ENCODE data around the gene MTG2. TPM values are rescaled to one million over a fixed set of nuclear protein-coding genes. Genes with fewer than 3 reads are reported as not detected.
A peak's percentile ranks its signal among the peaks of the same experiment; 100 is the strongest.

The MTG2 gene
- total and polyA plus RNA-seq, 2 of the 13 experiments (the other 11 are each of a cell fraction or from before 2014, with no cell fraction given): 20.4 to 37.8 TPM

DNA sequence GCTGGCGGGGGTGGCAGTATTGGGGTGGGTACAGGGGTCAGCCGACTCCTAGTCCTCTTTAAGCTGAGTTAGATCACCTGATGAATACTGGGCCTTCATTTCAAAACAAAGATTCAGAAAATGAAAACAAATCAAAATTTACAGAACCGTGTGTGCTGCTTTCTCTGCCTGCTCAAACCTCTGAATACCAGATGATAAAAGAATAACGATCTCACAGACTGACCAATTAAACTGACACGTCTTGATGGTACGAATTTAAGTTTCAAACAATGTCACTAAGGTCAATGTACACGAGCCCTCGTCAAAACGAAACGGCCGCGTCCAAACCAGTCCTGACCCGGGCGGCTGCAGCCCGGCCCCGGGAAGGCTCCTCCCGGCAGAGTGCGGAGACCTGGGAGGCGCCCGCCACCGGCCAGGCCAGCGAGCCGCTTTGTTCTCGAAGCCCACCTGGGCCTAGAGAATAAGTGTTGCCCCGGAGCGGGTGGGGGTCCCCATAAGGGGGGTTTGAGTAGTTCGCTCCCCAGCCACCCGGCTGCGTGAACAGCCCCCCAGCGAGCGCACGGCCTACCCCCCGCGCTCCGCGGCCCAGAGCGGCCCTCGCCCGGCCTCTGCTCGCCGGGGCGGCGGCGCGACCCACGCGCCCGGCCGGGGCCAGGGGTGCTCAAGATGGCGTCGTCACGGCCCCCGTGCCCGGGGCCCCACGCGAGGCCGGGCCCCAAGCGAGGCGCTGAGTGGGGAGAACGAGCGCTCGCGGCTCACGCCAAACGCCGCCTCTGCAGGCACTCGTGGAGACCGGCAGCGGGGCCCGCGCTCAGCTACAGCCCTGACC, 40.4 kb upstream of the MTG2 start (continued):
- TF ChIP-seq U2AF2 (IDR thresholded peaks at IDR 0.05; ENCODE audit: low read depth, low read length) (no peak), ZNF776 (CRISPR knock-in tag; IDR thresholded peaks at IDR 0.05) (no peak; the same call in 1 of the 2 replicates), AHR (CRISPR knock-in tag; IDR thresholded peaks at IDR 0.05) (no peak), ZC3H4 (CRISPR knock-in tag; IDR thresholded peaks at IDR 0.05; ENCODE audit: borderline replicate concordance) (no peak), CAMTA2 (CRISPR knock-in tag; IDR thresholded peaks at IDR 0.05; ENCODE audit: borderline replicate concordance) (0 out of 2 replicates have a peak, but pooled peaks have one; percentile 26), ISX (CRISPR knock-in tag; conservative IDR thresholded peaks at IDR 0.05) (no peak; the same call in 1 of the 2 replicates), ZNF234 (CRISPR knock-in tag; conservative IDR thresholded peaks at IDR 0.05) (peak; percentile 84; the same call in 1 of the 2 replicates), FOXK1 (CRISPR knock-in tag; IDR thresholded peaks at IDR 0.05; ENCODE audit: borderline replicate concordance, low read depth) (no peak), PHF21A (CRISPR knock-in tag; IDR thresholded peaks at IDR 0.05) (0 out of 2 replicates have a peak, but pooled peaks have one; percentile 20), NFE2L1 (CRISPR knock-in tag; IDR thresholded peaks at IDR 0.05; ENCODE audit: borderline replicate concordance) (0 out of 2 replicates have a peak, but pooled peaks have one; percentile 48), ZEB1 (IDR thresholded peaks at IDR 0.05; ENCODE audit: insufficient replicate concordance, low read depth) (peak; percentile 43), NFIB (CRISPR knock-in tag; IDR thresholded peaks at IDR 0.05; ENCODE audit: borderline replicate concordance) (no peak), TEAD3 (CRISPR knock-in tag; optimal IDR thresholded peaks at IDR 0.05; ENCODE audit: borderline replicate concordance) (no peak)
- TF ChIP-seq, protein P1, sequence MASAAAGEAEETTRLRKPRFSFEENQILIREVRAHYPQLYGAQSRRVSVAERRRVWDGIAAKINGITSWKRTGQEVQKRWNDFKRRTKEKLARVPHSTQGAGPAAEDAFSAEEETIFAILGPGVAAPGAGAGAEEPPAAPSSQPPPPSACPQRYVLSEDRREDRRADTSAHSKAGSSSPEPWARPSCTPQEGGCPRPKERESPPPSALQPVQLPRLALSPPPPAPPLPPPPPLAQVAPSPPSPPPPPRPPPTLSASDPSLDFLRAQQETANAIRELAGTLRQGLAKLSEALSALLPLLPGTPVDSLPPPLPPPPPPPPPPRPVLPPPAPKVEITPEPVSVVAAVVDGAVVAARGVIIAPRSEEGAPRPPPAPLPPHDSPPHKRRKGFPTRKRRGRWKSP (CRISPR knock-in tag; IDR thresholded peaks at IDR 0.05): peak; percentile 19
- TF ChIP-seq, protein P2, sequence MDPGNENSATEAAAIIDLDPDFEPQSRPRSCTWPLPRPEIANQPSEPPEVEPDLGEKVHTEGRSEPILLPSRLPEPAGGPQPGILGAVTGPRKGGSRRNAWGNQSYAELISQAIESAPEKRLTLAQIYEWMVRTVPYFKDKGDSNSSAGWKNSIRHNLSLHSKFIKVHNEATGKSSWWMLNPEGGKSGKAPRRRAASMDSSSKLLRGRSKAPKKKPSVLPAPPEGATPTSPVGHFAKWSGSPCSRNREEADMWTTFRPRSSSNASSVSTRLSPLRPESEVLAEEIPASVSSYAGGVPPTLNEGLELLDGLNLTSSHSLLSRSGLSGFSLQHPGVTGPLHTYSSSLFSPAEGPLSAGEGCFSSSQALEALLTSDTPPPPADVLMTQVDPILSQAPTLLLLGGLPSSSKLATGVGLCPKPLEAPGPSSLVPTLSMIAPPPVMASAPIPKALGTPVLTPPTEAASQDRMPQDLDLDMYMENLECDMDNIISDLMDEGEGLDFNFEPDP (CRISPR knock-in tag; conservative IDR thresholded peaks at IDR 0.05): 0 out of 2 replicates have a peak, but pooled peaks have one; percentile 91
- TF ChIP-seq, protein P3, sequence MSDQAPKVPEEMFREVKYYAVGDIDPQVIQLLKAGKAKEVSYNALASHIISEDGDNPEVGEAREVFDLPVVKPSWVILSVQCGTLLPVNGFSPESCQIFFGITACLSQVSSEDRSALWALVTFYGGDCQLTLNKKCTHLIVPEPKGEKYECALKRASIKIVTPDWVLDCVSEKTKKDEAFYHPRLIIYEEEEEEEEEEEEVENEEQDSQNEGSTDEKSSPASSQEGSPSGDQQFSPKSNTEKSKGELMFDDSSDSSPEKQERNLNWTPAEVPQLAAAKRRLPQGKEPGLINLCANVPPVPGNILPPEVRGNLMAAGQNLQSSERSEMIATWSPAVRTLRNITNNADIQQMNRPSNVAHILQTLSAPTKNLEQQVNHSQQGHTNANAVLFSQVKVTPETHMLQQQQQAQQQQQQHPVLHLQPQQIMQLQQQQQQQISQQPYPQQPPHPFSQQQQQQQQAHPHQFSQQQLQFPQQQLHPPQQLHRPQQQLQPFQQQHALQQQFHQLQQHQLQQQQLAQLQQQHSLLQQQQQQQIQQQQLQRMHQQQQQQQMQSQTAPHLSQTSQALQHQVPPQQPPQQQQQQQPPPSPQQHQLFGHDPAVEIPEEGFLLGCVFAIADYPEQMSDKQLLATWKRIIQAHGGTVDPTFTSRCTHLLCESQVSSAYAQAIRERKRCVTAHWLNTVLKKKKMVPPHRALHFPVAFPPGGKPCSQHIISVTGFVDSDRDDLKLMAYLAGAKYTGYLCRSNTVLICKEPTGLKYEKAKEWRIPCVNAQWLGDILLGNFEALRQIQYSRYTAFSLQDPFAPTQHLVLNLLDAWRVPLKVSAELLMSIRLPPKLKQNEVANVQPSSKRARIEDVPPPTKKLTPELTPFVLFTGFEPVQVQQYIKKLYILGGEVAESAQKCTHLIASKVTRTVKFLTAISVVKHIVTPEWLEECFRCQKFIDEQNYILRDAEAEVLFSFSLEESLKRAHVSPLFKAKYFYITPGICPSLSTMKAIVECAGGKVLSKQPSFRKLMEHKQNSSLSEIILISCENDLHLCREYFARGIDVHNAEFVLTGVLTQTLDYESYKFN (CRISPR knock-in tag; conservative IDR thresholded peaks at IDR 0.05): peak; percentile 23; the same call in 1 of the 2 replicates
- TF ChIP-seq, protein P4, sequence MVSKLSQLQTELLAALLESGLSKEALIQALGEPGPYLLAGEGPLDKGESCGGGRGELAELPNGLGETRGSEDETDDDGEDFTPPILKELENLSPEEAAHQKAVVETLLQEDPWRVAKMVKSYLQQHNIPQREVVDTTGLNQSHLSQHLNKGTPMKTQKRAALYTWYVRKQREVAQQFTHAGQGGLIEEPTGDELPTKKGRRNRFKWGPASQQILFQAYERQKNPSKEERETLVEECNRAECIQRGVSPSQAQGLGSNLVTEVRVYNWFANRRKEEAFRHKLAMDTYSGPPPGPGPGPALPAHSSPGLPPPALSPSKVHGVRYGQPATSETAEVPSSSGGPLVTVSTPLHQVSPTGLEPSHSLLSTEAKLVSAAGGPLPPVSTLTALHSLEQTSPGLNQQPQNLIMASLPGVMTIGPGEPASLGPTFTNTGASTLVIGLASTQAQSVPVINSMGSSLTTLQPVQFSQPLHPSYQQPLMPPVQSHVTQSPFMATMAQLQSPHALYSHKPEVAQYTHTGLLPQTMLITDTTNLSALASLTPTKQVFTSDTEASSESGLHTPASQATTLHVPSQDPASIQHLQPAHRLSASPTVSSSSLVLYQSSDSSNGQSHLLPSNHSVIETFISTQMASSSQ (IDR thresholded peaks at IDR 0.05; ENCODE audit: low read depth): no peak
- TF ChIP-seq, protein P4 (CRISPR knock-in tag; IDR thresholded peaks at IDR 0.05; ENCODE audit: borderline replicate concordance): no peak

Data from HepG2 (cell line).